ENCODE results near the gene RDX. TPM values are rescaled to one million over a fixed set of nuclear protein-coding genes. Genes with fewer than 3 reads are reported as not detected.

RDX gene
- total RNA-seq, 1 donor from 2014 or later, result 55.0 TPM

DNA sequence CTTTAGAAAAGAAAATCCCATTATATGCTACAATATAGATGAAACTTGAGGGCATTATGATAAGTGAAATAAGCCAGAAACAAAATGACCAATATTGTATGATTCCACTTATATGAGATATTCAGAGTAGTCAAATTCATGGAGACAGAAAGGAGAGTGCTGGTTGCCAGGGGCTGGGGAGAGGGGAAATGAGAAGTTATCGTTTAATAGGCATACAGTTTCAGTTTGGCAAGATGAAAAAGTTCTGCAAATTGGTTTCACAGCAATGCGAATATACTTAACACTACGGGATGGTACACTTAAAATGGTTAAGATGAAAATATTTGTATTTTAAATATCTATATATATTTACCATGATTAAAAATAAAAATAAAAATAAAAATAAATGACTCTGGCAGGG is 31.1 kb upstream of the RDX start:
- no peak overlapping the region for H3K4me3 ChIP-seq
- TF ChIP-seq, protein P1, sequence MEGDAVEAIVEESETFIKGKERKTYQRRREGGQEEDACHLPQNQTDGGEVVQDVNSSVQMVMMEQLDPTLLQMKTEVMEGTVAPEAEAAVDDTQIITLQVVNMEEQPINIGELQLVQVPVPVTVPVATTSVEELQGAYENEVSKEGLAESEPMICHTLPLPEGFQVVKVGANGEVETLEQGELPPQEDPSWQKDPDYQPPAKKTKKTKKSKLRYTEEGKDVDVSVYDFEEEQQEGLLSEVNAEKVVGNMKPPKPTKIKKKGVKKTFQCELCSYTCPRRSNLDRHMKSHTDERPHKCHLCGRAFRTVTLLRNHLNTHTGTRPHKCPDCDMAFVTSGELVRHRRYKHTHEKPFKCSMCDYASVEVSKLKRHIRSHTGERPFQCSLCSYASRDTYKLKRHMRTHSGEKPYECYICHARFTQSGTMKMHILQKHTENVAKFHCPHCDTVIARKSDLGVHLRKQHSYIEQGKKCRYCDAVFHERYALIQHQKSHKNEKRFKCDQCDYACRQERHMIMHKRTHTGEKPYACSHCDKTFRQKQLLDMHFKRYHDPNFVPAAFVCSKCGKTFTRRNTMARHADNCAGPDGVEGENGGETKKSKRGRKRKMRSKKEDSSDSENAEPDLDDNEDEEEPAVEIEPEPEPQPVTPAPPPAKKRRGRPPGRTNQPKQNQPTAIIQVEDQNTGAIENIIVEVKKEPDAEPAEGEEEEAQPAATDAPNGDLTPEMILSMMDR (IDR thresholded peaks at IDR 0.05), result no peak
- no peak for TF ChIP-seq POLR2A (IDR thresholded peaks at IDR 0.05)
- no peak for TF ChIP-seq POLR2AphosphoS5 (IDR thresholded peaks at IDR 0.05; ENCODE audit: insufficient read depth in 1 of 2, low read depth in 1 of 2)
- H3K36me3 ChIP-seq, result no peaks in the 10 kb centered on the region
- no peak for DNase-seq (ENCODE audit: extremely low spot score in 2 of 2)
- no peak overlapping the region for H3K27ac ChIP-seq
- no peaks in the 10 kb centered on the region for H3K4me1 ChIP-seq
- intact Hi-C loops (cut with DNase I), result no loop called here
- no peaks in the 10 kb centered on the region for H3K9me3 ChIP-seq
- no peaks in the 10 kb centered on the region for H3K27me3 ChIP-seq

DNA sequence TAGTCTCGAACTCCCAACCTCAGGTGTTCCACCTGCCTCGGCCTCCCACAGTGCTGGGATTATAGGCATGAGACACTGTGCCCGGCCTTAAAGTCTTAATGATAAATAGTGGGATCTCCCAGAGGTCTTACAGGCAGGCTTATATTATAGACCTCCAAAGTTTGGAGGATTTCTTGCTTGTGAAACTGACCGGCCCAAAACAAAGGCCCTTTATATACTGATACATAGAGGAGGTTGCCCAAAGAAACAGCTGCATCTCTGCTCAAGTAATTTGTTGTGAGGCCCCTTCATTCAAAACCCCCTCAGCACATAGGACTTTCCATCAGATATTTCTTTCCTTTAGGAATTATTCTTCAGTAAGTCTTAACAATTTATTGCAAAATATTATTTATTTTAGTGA is 27.4 kb upstream of the RDX start:
- DNase-seq (ENCODE audit: extremely low spot score in 2 of 2), result no peak
- TF ChIP-seq POLR2AphosphoS5 (IDR thresholded peaks at IDR 0.05; ENCODE audit: insufficient read depth in 1 of 2, low read depth in 1 of 2), result no peak
- TF ChIP-seq POLR2A (IDR thresholded peaks at IDR 0.05), result no peak
- TF ChIP-seq, protein P1 (IDR thresholded peaks at IDR 0.05), result no peak

DNA sequence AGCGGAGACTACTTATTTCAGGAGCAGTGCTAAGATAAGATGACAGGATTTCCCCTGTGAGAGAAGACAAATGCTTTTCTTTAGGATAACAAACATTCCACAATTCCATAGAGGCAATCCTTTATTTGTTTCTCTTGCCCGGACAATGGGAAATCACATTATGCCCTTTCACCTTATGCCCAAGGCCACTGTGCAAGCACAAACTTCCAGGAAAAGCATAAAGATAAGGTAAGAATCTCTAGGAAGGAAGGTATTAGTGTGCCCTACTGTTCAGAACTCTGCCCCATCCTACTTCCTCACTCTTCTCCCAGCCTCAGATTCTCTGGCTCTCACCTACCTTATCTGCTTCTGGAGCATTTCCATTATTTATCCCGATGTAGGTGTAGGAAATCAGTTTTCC is 23.1 kb upstream of the RDX start:
- H3K9me3 ChIP-seq, result no peaks in the 10 kb centered on the region
- DNase-seq (ENCODE audit: extremely low spot score in 2 of 2), result no peak
- intact Hi-C loops (cut with DNase I), result no loop called here
- H3K27ac ChIP-seq, result no peak overlapping the region
- TF ChIP-seq, protein P1 (IDR thresholded peaks at IDR 0.05), result no peak
- TF ChIP-seq POLR2AphosphoS5 (IDR thresholded peaks at IDR 0.05; ENCODE audit: insufficient read depth in 1 of 2, low read depth in 1 of 2) (no peak), POLR2A (IDR thresholded peaks at IDR 0.05) (no peak)
- no peaks in the 10 kb centered on the region for H3K36me3 ChIP-seq
- no peak overlapping the region for H3K4me3 ChIP-seq
- H3K4me1 ChIP-seq, result no peaks in the 10 kb centered on the region
- no peaks in the 10 kb centered on the region for H3K27me3 ChIP-seq

More for the DNA sequence above, 27.4 kb upstream of the RDX start:
- Histone ChIP-seq H3K27me3 (no peaks in the 10 kb centered on the region), H3K4me1 (no peaks in the 10 kb centered on the region), H3K4me3 (no peak overlapping the region), H3K36me3 (no peaks in the 10 kb centered on the region), H3K27ac (no peak overlapping the region), H3K9me3 (no peaks in the 10 kb centered on the region)
- intact Hi-C loops (cut with DNase I), result no loop called here

- H3K36me3 ChIP-seq, result no peaks in the 10 kb centered on the region
- H3K27ac ChIP-seq, result no peak overlapping the region
- H3K27me3 ChIP-seq, result no peaks in the 10 kb centered on the region
- DNase-seq (ENCODE audit: extremely low spot score in 2 of 2), result no peak
- TF ChIP-seq POLR2A (IDR thresholded peaks at IDR 0.05) (no peak), POLR2AphosphoS5 (IDR thresholded peaks at IDR 0.05; ENCODE audit: insufficient read depth in 1 of 2, low read depth in 1 of 2) (no peak)
- TF ChIP-seq, protein P1 (IDR thresholded peaks at IDR 0.05), result no peak
- H3K9me3 ChIP-seq, result no peaks in the 10 kb centered on the region
- H3K4me1 ChIP-seq, result no peaks in the 10 kb centered on the region
- no peak overlapping the region for H3K4me3 ChIP-seq
- intact Hi-C loops (cut with DNase I), result no loop called here
These were observed 22.4 kb upstream of the RDX start for GRCh38 chr11:110318638-110319404.

DNA sequence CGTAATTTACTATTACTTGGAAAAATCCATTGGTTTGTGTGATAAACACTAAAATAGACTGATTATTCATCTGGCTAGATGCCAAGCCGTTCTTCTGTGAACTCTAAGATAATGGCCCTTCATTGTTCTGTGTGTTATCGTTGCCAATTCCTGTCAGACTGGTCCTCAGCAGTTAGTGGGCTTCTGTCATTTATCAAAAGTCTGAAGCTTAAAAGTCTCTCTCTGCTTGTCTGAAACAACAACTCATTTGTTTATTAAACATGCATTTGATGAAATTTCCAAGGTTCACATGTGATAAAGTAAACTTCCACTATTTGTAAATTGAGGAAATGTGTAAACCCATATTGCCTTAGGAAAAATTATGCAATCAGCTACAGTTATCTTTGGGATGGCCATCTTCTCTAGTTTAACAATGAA is 21.1 kb upstream of the RDX start:
- Histone ChIP-seq H3K4me1 (no peaks in the 10 kb centered on the region), H3K9me3 (no peaks in the 10 kb centered on the region), H3K36me3 (no peaks in the 10 kb centered on the region), H3K27ac (no peak overlapping the region), H3K4me3 (no peak overlapping the region), H3K27me3 (no peaks in the 10 kb centered on the region)
- no peak for DNase-seq (ENCODE audit: extremely low spot score in 2 of 2)
- intact Hi-C loops (cut with DNase I), result no loop called here
- TF ChIP-seq, protein P1 (IDR thresholded peaks at IDR 0.05), result no peak
- TF ChIP-seq POLR2AphosphoS5 (IDR thresholded peaks at IDR 0.05; ENCODE audit: insufficient read depth in 1 of 2, low read depth in 1 of 2) (no peak), POLR2A (IDR thresholded peaks at IDR 0.05) (no peak)
